NCI-H1105 treated with DMSO at 0.1 percent for 48 hours (cell line): ENCODE results near the gene PCDHGA11.
A peak's percentile ranks its signal among the peaks of the same experiment; 100 is the strongest.
"Not testable (repeated sequence)": the region's sequence is repeated elsewhere in the genome, so short reads cannot be mapped to it uniquely, and the experiment has no call there.

Experiments
- DNase-seq: peaks from one replicate; lab custom pipeline; 2025; lab: John Stamatoyannopoulos, UW

Gene PCDHGA11

DNA sequence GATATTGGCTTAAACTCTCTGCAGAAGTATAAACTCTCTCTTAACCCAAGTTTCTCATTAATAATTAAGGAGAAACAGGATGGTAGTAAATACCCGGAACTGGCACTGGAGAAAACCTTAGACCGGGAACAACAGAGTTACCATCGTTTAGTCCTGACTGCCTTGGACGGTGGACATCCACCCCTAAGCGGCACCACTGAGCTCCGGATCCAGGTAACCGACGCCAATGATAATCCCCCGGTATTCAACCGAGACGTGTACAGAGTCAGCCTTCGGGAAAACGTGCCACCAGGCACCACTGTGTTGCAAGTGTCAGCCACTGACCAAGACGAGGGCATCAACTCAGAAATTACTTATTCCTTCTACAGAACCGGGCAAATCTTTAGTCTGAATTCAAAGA lies 22.2 kb upstream of the PCDHGA11 start:
- no peak for DNase-seq

DNA sequence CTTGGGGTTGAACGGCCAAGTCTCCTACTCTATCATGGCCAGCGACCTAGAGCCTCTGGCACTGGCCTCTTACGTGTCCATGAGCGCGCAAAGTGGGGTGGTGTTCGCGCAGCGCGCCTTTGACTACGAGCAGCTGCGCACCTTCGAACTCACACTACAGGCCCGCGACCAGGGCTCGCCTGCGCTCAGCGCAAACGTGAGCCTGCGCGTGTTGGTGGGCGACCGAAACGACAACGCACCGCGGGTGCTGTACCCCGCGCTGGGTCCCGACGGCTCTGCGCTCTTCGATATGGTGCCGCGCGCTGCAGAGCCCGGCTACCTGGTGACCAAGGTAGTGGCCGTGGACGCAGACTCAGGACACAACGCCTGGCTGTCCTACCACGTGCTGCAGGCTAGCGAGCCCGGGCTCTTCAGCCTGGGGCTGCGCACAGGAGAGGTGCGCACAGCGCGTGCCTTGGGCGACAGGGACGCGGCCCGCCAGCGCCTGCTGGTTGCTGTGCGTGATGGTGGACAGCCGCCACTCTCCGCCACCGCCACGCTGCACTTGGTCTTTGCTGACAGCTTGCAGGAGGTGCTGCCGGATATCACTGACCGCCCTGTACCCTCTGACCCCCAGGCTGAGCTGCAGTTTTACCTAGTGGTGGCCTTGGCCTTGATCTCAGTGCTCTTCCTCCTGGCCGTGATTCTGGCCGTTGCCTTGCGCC lies 21.1 kb upstream of the PCDHGA11 start:
- DNase-seq, result no peak

DNA sequence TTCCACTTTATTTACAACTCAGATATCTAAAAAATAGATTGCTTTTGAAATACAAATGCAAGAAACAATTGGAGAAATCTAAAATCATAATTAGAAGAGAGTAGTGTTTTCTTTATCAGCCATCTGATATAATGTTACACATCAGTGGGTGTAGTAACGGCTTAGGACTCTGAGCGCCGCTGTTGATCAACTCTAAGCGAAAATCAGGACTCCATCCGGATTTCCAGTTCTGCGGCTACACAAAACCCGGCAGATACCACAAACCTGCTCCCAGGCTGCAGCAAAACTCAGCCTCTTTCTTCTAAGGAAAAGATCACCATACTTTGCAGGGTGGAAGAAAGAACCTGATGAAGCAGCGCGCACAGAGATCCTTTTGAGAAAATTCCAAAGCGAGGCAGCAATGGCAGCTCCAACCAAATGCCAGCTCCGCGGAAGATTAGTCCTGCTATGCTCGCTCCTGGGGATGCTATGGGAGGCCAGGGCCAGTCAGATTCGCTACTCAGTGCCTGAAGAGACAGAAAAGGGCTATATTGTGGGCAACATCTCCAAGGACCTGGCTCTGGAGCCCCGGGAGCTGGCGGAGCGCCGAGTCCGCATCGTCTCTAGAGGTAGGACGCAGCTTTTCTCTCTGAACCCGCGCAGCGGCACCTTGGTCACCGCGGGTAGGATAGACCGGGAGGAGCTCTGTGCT lies 18.2 kb upstream of the PCDHGA11 start, which contains the start of gene PCDHGA9:
Gene PCDHGA9, plus strand, starts transcription at position 226 of the 691 bp plus-strand sequence. Its CDS starts 175 bp downstream, at position 401.
- DNase-seq, result no peak

DNA sequence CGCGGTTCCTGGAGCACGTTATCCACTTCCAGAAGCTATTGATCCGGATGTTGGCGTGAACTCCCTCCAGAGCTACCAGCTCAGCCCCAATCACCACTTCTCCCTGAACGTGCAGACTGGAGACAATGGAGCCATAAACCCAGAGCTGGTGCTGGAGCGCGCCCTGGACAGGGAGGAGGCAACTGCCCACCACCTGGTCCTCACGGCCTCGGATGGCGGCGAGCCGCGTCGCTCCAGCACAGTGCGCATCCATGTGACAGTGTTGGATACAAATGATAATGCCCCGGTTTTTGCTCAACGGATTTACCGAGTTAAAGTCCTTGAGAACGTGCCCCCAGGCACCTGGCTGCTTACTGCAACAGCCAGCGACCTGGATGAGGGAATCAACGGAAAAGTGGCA lies 17.5 kb upstream of the PCDHGA11 start:
- no peak for DNase-seq

DNA sequence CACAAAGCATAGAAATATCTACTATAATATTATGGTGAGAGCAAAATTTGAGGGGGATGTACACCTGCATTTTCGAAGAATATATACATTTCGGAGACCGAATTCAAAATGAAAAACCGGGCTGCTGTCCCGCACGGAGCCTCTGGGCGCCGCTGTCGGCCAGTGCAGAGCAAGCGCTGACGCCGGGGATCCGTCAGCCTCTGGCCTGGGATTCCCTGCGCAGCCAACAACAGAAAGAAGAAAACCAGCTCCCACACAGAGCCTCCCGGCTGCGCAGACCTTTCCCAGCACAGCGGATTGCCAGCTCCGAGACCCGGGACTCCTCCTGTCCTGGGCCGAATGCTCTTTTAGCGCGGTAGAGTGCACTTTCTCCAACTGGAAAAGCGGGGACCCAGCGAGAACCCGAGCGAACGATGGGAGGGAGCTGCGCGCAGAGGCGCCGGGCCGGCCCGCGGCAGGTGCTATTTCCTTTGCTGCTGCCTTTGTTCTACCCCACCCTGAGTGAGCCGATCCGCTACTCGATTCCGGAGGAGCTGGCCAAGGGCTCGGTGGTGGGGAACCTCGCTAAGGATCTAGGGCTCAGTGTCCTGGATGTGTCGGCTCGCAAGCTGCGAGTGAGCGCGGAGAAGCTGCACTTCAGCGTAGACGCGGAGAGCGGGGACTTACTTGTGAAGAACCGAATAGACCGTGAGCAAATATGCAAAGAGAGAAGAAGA lies 12.9 kb upstream of the PCDHGA11 start, which contains the start of gene PCDHGB6:
Gene PCDHGB6, plus strand, starts transcription at position 232 of the 716 bp plus-strand sequence. Its CDS starts 182 bp downstream, at position 414.
- DNase-seq, result not testable (repeated sequence)

DNA sequence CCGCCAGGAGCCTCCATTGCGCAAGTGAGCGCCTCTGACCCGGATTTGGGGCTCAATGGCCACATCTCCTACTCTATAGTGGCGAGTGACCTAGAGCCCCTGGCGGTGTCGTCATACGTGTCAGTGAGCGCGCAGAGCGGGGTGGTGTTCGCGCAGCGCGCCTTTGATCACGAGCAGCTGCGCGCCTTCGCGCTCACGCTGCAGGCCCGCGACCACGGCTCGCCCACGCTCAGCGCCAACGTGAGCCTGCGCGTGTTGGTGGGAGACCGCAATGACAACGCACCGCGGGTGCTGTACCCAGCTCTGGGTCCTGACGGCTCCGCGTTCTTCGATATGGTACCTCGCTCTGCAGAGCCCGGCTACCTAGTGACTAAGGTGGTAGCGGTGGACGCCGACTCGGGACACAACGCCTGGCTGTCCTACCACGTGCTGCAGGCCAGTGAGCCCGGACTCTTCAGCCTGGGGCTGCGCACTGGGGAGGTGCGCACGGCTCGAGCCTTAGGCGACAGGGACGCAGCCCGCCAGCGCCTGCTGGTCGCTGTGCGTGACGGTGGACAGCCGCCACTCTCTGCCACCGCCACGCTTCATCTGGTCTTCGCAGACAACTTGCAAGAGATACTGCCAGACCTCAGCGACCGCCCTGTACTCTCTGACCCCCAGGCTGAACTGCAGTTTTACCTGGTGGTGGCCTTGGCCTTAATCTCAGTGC lies 11.1 kb upstream of the PCDHGA11 start:
- DNase-seq, result no peak

DNA sequence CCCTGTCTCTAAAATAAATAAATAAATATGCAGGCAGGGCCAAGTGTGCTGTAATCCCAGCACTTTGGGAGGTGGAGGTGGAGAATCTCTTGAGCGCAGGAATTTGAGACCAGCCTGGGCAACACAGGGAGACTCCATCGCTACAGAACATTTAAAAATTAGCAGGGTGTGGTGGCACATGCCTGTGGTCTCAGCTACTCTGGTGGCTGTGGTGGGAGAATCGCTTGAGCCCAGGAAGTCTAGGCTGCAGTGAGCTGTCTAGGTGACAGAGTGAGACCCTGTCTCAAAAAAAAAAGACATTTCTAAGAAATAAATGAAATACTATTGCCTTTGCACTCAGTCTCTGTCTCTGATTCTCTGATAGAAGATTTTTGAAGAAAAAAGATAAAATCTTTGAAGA lies 9.3 kb upstream of the PCDHGA11 start:
- no peak for DNase-seq

DNA sequence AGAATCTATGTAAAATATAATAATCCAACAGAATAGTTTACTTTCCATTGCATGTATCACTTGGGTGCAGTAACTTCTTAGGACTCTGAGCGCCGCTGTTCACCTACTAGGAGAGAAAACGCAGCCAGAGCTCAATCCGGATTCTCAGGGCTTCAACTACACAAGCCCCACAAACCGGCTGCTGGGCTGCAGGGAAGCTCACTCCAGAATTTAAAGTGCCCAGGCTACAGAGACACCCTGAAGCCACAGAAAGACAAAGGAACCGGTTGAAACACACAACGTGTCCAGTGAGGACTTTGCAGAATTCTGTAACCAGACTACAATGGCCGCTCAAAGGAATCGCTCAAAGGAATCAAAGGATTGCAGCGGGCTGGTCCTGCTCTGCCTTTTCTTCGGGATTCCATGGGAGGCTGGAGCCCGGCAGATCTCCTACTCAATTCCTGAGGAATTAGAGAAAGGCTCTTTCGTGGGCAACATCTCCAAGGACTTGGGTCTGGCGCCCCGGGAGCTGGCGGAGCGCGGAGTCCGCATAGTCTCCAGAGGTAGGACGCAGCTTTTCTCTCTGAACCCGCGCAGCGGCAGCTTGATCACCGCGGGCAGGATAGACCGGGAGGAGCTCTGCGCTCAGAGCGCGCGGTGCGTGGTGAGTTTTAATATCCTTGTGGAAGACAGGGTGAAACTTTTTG lies 7.9 kb upstream of the PCDHGA11 start, which contains the start of gene PCDHGA10:
Gene PCDHGA10, plus strand, starts transcription at position 134 of the 686 bp plus-strand sequence. Its CDS starts 189 bp downstream, at position 323.
- no peak for DNase-seq

DNA sequence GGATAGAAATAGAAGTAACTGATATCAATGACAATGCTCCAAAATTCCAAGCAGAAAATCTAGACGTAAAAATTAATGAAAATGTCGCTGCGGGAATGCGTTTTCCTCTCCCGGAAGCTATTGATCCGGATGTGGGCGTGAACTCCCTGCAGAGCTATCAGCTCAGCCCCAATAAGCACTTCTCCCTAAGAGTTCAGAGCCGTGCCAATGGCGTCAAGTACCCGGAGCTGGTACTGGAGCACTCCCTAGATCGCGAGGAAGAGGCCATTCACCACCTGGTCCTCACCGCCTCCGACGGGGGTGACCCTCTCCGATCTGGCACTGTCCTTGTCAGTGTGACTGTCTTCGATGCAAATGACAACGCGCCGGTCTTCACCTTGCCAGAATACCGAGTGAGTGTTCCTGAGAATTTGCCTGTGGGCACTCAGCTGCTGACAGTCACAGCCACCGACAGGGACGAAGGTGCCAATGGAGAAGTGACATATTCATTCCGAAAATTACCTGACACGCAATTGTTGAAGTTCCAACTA lies 7.2 kb upstream of the PCDHGA11 start:
- DNase-seq, result no peak

DNA sequence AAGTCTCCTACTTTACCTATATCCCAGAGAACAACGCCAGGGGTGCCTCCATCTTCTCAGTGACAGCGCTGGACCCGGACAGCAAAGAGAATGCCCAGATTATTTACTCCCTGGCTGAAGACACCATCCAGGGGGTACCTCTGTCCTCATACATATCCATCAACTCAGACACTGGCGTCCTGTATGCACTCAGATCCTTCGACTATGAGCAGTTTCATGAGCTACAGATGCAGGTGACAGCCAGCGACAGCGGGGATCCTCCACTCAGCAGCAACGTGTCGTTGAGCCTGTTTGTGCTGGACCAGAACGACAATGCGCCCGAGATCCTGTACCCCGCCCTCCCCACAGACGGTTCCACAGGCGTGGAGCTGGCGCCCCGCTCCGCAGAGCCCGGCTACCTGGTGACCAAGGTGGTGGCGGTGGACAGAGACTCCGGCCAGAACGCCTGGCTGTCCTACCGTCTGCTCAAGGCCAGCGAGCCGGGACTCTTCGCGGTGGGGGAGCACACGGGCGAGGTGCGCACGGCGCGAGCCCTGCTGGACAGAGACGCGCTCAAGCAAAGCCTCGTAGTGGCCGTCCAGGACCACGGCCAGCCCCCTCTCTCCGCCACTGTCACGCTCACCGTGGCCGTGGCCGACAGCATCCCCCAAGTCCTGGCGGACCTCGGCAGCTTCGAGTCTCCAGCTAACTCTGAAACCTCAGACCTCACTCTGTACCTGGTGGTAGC lies 6.1 kb upstream of the PCDHGA11 start:
- DNase-seq, result not testable (repeated sequence)

DNA sequence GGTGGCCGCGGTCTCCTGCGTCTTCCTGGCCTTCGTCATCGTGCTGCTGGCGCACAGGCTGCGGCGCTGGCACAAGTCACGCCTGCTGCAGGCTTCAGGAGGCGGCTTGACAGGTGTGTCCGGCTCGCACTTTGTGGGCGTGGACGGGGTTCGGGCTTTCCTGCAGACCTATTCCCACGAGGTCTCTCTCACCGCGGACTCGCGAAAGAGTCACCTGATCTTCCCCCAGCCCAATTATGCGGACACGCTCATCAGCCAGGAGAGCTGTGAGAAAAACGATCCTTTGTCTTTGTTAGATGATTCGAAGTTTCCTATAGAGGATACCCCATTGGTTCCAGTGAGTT lies 5.6 kb upstream of the PCDHGA11 start:
- DNase-seq, result not testable (repeated sequence)

DNA sequence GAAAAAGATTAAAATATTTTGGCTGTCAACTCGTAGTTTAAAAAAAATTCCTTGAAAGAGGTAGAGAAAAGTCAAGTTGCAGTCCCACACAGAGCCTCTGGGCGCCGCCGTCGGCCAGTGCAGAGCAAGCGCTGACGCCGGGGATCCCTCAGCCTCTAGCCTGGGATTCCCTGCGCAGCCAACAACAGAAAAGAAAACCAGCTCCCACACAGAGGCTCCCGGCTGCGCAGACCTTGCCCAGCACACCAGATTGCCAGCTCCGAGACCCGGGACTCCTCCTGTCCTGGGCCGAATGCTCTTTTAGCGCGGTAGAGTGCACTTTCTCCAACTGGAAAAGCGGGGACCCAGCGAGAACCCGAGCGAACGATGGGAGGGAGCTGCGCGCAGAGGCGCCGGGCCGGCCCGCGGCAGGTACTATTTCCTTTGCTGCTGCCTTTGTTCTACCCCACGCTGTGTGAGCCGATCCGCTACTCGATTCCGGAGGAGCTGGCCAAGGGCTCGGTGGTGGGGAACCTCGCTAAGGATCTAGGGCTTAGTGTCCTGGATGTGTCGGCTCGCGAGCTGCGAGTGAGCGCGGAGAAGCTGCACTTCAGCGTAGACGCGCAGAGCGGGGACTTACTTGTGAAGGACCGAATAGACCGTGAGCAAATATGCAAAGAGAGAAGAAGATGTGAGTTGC lies 3.2 kb upstream of the PCDHGA11 start, which contains the start of gene PCDHGB7:
Gene PCDHGB7, plus strand, starts transcription at position 184 of the 679 bp plus-strand sequence. Its CDS starts 183 bp downstream, at position 367.
- peak; percentile 69 for DNase-seq

DNA sequence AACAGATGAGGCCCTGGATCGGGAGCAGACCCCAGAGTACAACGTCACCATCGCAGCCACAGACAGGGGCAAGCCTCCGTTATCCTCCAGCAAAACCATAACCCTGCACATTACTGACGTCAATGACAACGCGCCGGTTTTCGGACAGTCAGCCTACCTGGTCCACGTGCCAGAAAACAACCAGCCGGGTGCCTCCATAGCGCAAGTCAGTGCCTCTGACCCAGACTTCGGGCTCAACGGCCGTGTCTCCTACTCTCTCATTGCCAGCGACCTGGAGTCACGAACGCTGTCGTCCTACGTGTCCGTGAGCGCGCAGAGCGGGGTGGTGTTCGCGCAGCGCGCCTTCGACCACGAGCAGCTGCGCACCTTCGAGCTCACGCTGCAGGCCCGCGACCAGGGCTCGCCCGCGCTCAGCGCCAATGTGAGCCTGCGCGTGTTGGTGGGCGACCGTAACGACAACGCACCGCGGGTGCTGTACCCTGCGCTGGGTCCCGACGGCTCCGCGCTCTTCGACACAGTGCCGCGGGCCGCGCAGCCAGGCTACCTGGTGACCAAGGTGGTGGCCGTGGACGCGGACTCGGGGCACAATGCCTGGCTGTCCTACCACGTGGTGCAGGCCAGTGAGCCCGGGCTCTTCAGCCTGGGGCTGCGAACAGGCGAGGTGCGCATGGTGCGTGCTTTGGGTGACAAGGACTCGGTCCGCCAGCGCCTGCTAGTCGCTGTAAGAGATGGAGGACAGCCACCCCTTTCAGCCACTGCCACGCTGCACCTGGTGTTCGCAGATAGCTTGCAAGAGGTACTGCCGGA lies 1.6 kb upstream of the PCDHGA11 start:
- no peak for DNase-seq

DNA sequence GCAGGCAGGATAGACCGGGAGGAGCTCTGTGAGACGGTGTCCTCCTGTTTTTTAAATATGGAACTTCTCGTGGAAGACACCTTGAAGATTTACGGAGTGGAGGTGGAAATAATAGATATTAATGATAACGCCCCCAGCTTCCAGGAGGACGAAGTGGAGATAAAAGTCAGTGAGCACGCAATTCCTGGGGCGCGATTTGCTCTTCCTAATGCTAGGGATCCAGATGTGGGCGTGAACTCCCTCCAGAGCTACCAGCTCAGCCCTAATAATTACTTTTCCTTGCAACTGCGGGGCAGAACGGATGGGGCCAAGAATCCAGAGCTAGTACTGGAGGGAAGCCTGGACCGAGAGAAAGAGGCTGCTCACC lies 621 bp downstream of the PCDHGA11 start:
- DNase-seq, result no peak

DNA sequence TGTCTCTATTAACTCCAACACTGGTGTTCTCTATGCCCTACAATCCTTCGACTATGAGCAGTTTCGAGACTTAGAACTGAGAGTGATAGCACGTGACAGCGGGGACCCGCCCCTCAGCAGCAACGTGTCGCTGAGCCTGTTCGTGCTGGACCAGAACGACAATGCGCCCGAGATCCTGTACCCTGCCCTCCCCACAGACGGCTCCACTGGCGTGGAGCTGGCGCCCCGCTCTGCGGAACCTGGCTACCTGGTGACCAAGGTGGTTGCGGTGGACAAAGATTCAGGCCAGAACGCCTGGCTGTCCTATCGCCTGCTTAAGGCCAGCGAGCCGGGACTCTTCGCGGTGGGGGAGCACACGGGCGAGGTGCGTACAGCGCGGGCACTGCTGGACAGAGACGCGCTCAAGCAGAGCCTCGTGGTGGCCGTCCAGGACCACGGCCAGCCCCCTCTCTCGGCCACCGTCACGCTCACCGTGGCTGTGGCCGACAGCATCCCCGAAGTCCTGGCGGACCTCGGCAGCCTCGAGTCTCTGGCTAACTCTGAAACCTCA lies 2.0 kb downstream of the PCDHGA11 start:
- DNase-seq, result no peak

DNA sequence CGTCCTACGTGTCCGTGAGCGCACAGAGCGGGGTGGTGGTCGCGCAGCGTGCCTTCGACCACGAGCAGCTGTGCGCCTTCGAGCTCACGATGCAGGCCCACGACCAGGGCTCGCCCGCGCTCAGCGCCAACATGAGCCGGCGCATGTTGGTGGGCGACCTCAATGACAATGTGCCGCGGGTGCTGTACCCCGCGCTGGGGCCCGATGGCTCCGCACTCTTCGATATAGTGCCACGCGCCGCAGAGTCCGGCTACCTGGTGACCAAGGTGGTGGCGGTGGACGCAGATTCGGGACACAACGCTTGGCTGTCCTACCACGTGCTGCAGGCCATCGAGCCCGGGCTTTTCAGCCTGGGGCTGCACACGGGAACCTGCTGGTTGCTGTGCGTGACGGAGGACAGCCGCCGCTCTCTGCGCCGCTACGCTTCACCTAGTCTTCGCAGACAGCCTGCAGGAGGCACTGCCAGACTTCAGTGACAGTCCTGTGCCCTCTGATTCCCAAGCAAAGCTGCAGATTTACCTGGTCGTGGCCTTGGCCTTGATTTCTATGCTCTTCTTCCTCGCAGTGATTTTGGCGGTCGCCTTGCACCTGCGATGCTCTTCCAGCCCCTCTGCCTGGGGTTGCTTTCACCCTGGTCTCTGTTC lies 7.1 kb downstream of the PCDHGA11 start:
- no peak for DNase-seq

DNA sequence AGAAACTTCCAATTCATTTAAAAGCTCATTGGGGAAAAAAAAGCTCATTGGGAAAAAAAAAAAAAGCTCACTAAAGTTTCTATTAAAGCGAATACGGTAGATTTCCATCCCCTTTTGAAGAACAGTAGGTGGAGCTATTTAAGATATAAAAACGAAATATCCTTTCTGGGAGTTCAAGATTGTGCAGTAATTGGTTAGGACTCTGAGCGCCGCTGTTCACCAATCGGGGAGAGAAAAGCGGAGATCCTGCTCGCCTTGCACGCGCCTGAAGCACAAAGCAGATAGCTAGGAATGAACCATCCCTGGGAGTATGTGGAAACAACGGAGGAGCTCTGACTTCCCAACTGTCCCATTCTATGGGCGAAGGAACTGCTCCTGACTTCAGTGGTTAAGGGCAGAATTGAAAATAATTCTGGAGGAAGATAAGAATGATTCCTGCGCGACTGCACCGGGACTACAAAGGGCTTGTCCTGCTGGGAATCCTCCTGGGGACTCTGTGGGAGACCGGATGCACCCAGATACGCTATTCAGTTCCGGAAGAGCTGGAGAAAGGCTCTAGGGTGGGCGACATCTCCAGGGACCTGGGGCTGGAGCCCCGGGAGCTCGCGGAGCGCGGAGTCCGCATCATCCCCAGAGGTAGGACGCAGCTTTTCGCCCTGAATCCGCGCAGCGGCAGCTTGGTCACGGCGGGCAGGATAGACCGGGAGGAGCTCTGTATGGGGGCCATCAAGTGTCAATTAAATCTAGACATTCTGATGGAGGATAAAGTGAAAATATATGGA lies 9.7 kb downstream of the PCDHGA11 start, which contains the start of gene PCDHGA12:
Gene PCDHGA12, plus strand, starts transcription at position 176 of the 782 bp plus-strand sequence. Its CDS starts 253 bp downstream, at position 429.
- DNase-seq, result no peak
